Effector CD8-positive, alpha-beta T cell (primary cell): ENCODE results near the gene TEX14.
A peak's percentile ranks its signal among the peaks of the same experiment; 100 is the strongest.

ENCODE experiments used
- DNase-seq: peaks from one replicate; lab custom pipeline; 2025; lab: John Stamatoyannopoulos, UW

The TEX14 gene

GRCh38 chr17:58521680-58522079 lies 170.2 kb downstream of the TEX14 start:
- DNase-seq, result no peak

- no peak for DNase-seq
Observed at GRCh38 chr17:58520843-58521430, 170.9 kb downstream of the TEX14 start.

- peak; percentile 99 for DNase-seq
Observed at GRCh38 chr17:58517928-58518609, 173.8 kb downstream of the TEX14 start.

GRCh38 chr17:58517378-58517927 lies 174.4 kb downstream of the TEX14 start:
- DNase-seq, result no peak

GRCh38 chr17:58516644-58517377 lies 175.0 kb downstream of the TEX14 start:
- no peak for DNase-seq

- DNase-seq, result no peak
Observed at GRCh38 chr17:58515286-58515685, 176.6 kb downstream of the TEX14 start.

GRCh38 chr17:58514770-58515157 lies 177.1 kb downstream of the TEX14 start:
- DNase-seq, result no peak

GRCh38 chr17:58513965-58514769 lies 177.7 kb downstream of the TEX14 start, which contains the start of gene MTMR4:
TSS of gene MTMR4 (minus strand) at chr17:58514638. CDS start at chr17:58514407, 231 bp downstream.
- peak; percentile 70 for DNase-seq

- DNase-seq, result peak; percentile 19
Observed at GRCh38 chr17:58513267-58513964, 178.4 kb downstream of the TEX14 start.

GRCh38 chr17:58510075-58510474 lies 181.8 kb downstream of the TEX14 start:
- DNase-seq, result no peak

GRCh38 chr17:58508341-58509067 lies 183.3 kb downstream of the TEX14 start:
- no peak for DNase-seq

GRCh38 chr17:58507123-58507634 lies 184.7 kb downstream of the TEX14 start:
- DNase-seq, result no peak
